Stimulated activated CD8-positive, alpha-beta memory T cell treated with anti-CD3 and anti-CD28 coated beads, Interleukin-4, amount 100 ng/mL, for 24 hours (primary cell): ENCODE results near the gene P4HA2.
"Not testable (repeated sequence)": the region's sequence is repeated elsewhere in the genome, so short reads cannot be mapped to it uniquely, and the experiment has no call there.

ENCODE experiments used
- DNase-seq: peaks from one replicate; pipeline ENCODE4 v3.0.0-alpha.2; 2020; ENCODE audit warnings: low read depth

The P4HA2 gene

GRCh38 chr5:132199116-132199680 lies 28.5 kb downstream of the P4HA2 start:
- DNase-seq = no peak

- no peak for DNase-seq
Measured at GRCh38 chr5:132198571-132198970, 29.1 kb downstream of the P4HA2 start.

GRCh38 chr5:132195727-132196126 lies 31.9 kb downstream of the P4HA2 start:
- no peak for DNase-seq

- no peak for DNase-seq
Measured at GRCh38 chr5:132193165-132193694, 34.4 kb downstream of the P4HA2 start.

GRCh38 chr5:132190161-132190817 lies 37.4 kb downstream of the P4HA2 start:
- DNase-seq = no peak

GRCh38 chr5:132184588-132184987 lies 43.1 kb downstream of the P4HA2 start:
- no peak for DNase-seq

GRCh38 chr5:132183723-132184122 lies 43.9 kb downstream of the P4HA2 start:
- DNase-seq = no peak

- no peak for DNase-seq
Measured at GRCh38 chr5:132182359-132183040, 45.2 kb downstream of the P4HA2 start.

GRCh38 chr5:132181011-132181629 lies 46.5 kb downstream of the P4HA2 start:
- DNase-seq = no peak

GRCh38 chr5:132180134-132180745 lies 47.4 kb downstream of the P4HA2 start:
- no peak for DNase-seq

GRCh38 chr5:132179405-132179804 lies 48.2 kb downstream of the P4HA2 start:
- DNase-seq = no peak

GRCh38 chr5:132177691-132178149 lies 49.9 kb downstream of the P4HA2 start:
- DNase-seq = no peak

GRCh38 chr5:132176987-132177386 lies 50.7 kb downstream of the P4HA2 start:
- DNase-seq = no peak

- no peak for DNase-seq
Measured at GRCh38 chr5:132176521-132176945, 51.1 kb downstream of the P4HA2 start.

- DNase-seq = no peak
Measured at GRCh38 chr5:132162945-132163344, 64.7 kb downstream of the P4HA2 start.

- DNase-seq = not testable (repeated sequence)
Measured at GRCh38 chr5:132161574-132162326, 65.9 kb downstream of the P4HA2 start.

- DNase-seq = no peak
Measured at GRCh38 chr5:132156413-132156812, 71.2 kb downstream of the P4HA2 start.

- no peak for DNase-seq
Measured at GRCh38 chr5:132150565-132150964, 77.1 kb downstream of the P4HA2 start.

- no peak for DNase-seq
Measured at GRCh38 chr5:132147663-132148062, 80.0 kb downstream of the P4HA2 start.

GRCh38 chr5:132145326-132145725 lies 82.3 kb downstream of the P4HA2 start:
- DNase-seq = not testable (repeated sequence)

GRCh38 chr5:132143148-132143547 lies 84.5 kb downstream of the P4HA2 start:
- DNase-seq = no peak
